ENCODE measurements around the gene ANTXRL.
"Not testable (repeated sequence)": the region's sequence is repeated elsewhere in the genome, so short reads cannot be mapped to it uniquely, and the experiment has no call there.

Gene ANTXRL

GRCh38 chr10:46304671-46305070 is 17.9 kb downstream of the ANTXRL start:
- not testable (repeated sequence) for H3K36me3 Mint-ChIP-seq (ENCODE audit: insufficient read depth); ATAC-seq (replicated peaks; ENCODE audit: extremely low read depth, poor library complexity, severe bottlenecking); H3K9me3 Mint-ChIP-seq; DNase-seq (ENCODE audit: low spot score in 2 of 2); H3K27ac Mint-ChIP-seq (ENCODE audit: low read depth); H3K4me1 Mint-ChIP-seq; H3K4me3 Mint-ChIP-seq
- H3K27me3 Mint-ChIP-seq: peaks cover 17% of the 10 kb centered on the region

GRCh38 chr10:46305079-46305818 is 18.5 kb downstream of the ANTXRL start:
- H3K9me3 Mint-ChIP-seq: no peaks in the 10 kb centered on the region
- peaks cover 2% of the 10 kb centered on the region for H3K36me3 Mint-ChIP-seq (ENCODE audit: insufficient read depth)
- ATAC-seq (replicated peaks; ENCODE audit: extremely low read depth, poor library complexity, severe bottlenecking): no peak
- no peak overlapping the region for H3K4me3 Mint-ChIP-seq
- peaks cover 7% of the 10 kb centered on the region for H3K4me1 Mint-ChIP-seq
- no peak for DNase-seq (ENCODE audit: low spot score in 2 of 2)
- H3K27me3 Mint-ChIP-seq: peaks cover 17% of the 10 kb centered on the region
- H3K27ac Mint-ChIP-seq (ENCODE audit: low read depth): no peak overlapping the region

- DNase-seq (ENCODE audit: low spot score in 2 of 2): no peak
- Mint-ChIP-seq H3K27ac (ENCODE audit: low read depth) (no peak overlapping the region), H3K36me3 (ENCODE audit: insufficient read depth) (peaks cover 2% of the 10 kb centered on the region), H3K4me1 (peaks cover 7% of the 10 kb centered on the region), H3K9me3 (no peaks in the 10 kb centered on the region), H3K27me3 (peaks cover 17% of the 10 kb centered on the region), H3K4me3 (no peak overlapping the region)
- no peak for ATAC-seq (replicated peaks; ENCODE audit: extremely low read depth, poor library complexity, severe bottlenecking)
Measured at GRCh38 chr10:46305986-46306385, 19.2 kb downstream of the ANTXRL start.

- Mint-ChIP-seq H3K27me3 (peaks cover 17% of the 10 kb centered on the region), H3K27ac (ENCODE audit: low read depth) (no peak overlapping the region), H3K4me3 (no peak overlapping the region), H3K9me3 (no peaks in the 10 kb centered on the region), H3K4me1 (peaks cover 7% of the 10 kb centered on the region), H3K36me3 (ENCODE audit: insufficient read depth) (peaks cover 2% of the 10 kb centered on the region)
- ATAC-seq (replicated peaks; ENCODE audit: extremely low read depth, poor library complexity, severe bottlenecking) (no peak), DNase-seq (ENCODE audit: low spot score in 2 of 2) (no peak)
Measured at GRCh38 chr10:46306516-46307184, 19.9 kb downstream of the ANTXRL start.

GRCh38 chr10:46307281-46308112 is 20.7 kb downstream of the ANTXRL start:
- no peak for DNase-seq (ENCODE audit: low spot score in 2 of 2)
- Mint-ChIP-seq H3K9me3 (no peaks in the 10 kb centered on the region), H3K4me3 (no peak overlapping the region), H3K36me3 (ENCODE audit: insufficient read depth) (peaks cover 2% of the 10 kb centered on the region), H3K27me3 (peaks cover 17% of the 10 kb centered on the region), H3K4me1 (peaks cover 7% of the 10 kb centered on the region), H3K27ac (ENCODE audit: low read depth) (no peak overlapping the region)
- ATAC-seq (replicated peaks; ENCODE audit: extremely low read depth, poor library complexity, severe bottlenecking): no peak

- Mint-ChIP-seq H3K27ac (ENCODE audit: low read depth) (no peak overlapping the region), H3K36me3 (ENCODE audit: insufficient read depth) (peaks cover 2% of the 10 kb centered on the region), H3K9me3 (no peaks in the 10 kb centered on the region), H3K27me3 (peaks cover 17% of the 10 kb centered on the region), H3K4me1 (peaks cover 7% of the 10 kb centered on the region), H3K4me3 (no peak overlapping the region)
- DNase-seq (ENCODE audit: low spot score in 2 of 2) (no peak), ATAC-seq (replicated peaks; ENCODE audit: extremely low read depth, poor library complexity, severe bottlenecking) (no peak)
Measured at GRCh38 chr10:46308113-46308415, 21.3 kb downstream of the ANTXRL start.

- peaks cover 2% of the 10 kb centered on the region for H3K36me3 Mint-ChIP-seq (ENCODE audit: insufficient read depth)
Measured at GRCh38 chr10:46308666-46309450, 22.1 kb downstream of the ANTXRL start.

GRCh38 chr10:46309511-46310142 is 22.8 kb downstream of the ANTXRL start:
- no peaks in the 10 kb centered on the region for H3K9me3 Mint-ChIP-seq
- H3K27ac Mint-ChIP-seq (ENCODE audit: low read depth): no peak overlapping the region
- H3K4me1 Mint-ChIP-seq: peaks cover 7% of the 10 kb centered on the region
- H3K4me3 Mint-ChIP-seq: no peak overlapping the region
- H3K36me3 Mint-ChIP-seq (ENCODE audit: insufficient read depth): peaks cover 2% of the 10 kb centered on the region
- DNase-seq (ENCODE audit: low spot score in 2 of 2) (no peak), ATAC-seq (replicated peaks; ENCODE audit: extremely low read depth, poor library complexity, severe bottlenecking) (no peak)
- H3K27me3 Mint-ChIP-seq: peaks cover 17% of the 10 kb centered on the region

More at GRCh38 chr10:46308666-46309450, 22.1 kb downstream of the ANTXRL start:
- H3K4me1 Mint-ChIP-seq: peaks cover 7% of the 10 kb centered on the region
- no peak overlapping the region for H3K27ac Mint-ChIP-seq (ENCODE audit: low read depth)
- no peaks in the 10 kb centered on the region for H3K9me3 Mint-ChIP-seq
- ATAC-seq (replicated peaks; ENCODE audit: extremely low read depth, poor library complexity, severe bottlenecking): no peak
- H3K4me3 Mint-ChIP-seq: no peak overlapping the region
- H3K27me3 Mint-ChIP-seq: peaks cover 17% of the 10 kb centered on the region
- no peak for DNase-seq (ENCODE audit: low spot score in 2 of 2)

- no peak overlapping the region for H3K27ac Mint-ChIP-seq (ENCODE audit: low read depth)
- peaks cover 13% of the 10 kb centered on the region for H3K27me3 Mint-ChIP-seq
- H3K36me3 Mint-ChIP-seq (ENCODE audit: insufficient read depth): peaks cover 2% of the 10 kb centered on the region
- H3K9me3 Mint-ChIP-seq: no peaks in the 10 kb centered on the region
- H3K4me1 Mint-ChIP-seq: peaks cover 7% of the 10 kb centered on the region
- ATAC-seq (replicated peaks; ENCODE audit: extremely low read depth, poor library complexity, severe bottlenecking) (no peak), DNase-seq (ENCODE audit: low spot score in 2 of 2) (no peak)
- H3K4me3 Mint-ChIP-seq: no peak overlapping the region
Measured at GRCh38 chr10:46310143-46310514, 23.3 kb downstream of the ANTXRL start.

- DNase-seq (ENCODE audit: low spot score in 2 of 2) (no peak), ATAC-seq (replicated peaks; ENCODE audit: extremely low read depth, poor library complexity, severe bottlenecking) (no peak)
- H3K4me3 Mint-ChIP-seq: no peak overlapping the region
- H3K27me3 Mint-ChIP-seq: peaks cover 6% of the 10 kb centered on the region
- H3K27ac Mint-ChIP-seq (ENCODE audit: low read depth): no peak overlapping the region
- no peaks in the 10 kb centered on the region for H3K9me3 Mint-ChIP-seq
- peaks cover 6% of the 10 kb centered on the region for H3K4me1 Mint-ChIP-seq
- H3K36me3 Mint-ChIP-seq (ENCODE audit: insufficient read depth): peaks cover 2% of the 10 kb centered on the region
Measured at GRCh38 chr10:46310851-46311250, 24.1 kb downstream of the ANTXRL start.

- Mint-ChIP-seq H3K4me3 (no peak overlapping the region), H3K27me3 (no peaks in the 10 kb centered on the region), H3K4me1 (no peaks in the 10 kb centered on the region), H3K9me3 (no peaks in the 10 kb centered on the region), H3K27ac (ENCODE audit: low read depth) (no peak overlapping the region), H3K36me3 (ENCODE audit: insufficient read depth) (peaks cover 2% of the 10 kb centered on the region)
- ATAC-seq (replicated peaks; ENCODE audit: extremely low read depth, poor library complexity, severe bottlenecking): no peak
- no peak for DNase-seq (ENCODE audit: low spot score in 2 of 2)
Measured at GRCh38 chr10:46311501-46311951, 24.7 kb downstream of the ANTXRL start.

- H3K27ac Mint-ChIP-seq (ENCODE audit: low read depth); H3K4me3 Mint-ChIP-seq; H3K36me3 Mint-ChIP-seq (ENCODE audit: insufficient read depth); H3K4me1 Mint-ChIP-seq; H3K27me3 Mint-ChIP-seq; ATAC-seq (replicated peaks; ENCODE audit: extremely low read depth, poor library complexity, severe bottlenecking); H3K9me3 Mint-ChIP-seq; DNase-seq (ENCODE audit: low spot score in 2 of 2): not testable (repeated sequence)
Measured at GRCh38 chr10:46311961-46312431, 25.2 kb downstream of the ANTXRL start.

All from central memory CD8-positive, alpha-beta T cell (primary cell).